Measurements from ENCODE around the gene SCARB1.

Gene SCARB1

DNA sequence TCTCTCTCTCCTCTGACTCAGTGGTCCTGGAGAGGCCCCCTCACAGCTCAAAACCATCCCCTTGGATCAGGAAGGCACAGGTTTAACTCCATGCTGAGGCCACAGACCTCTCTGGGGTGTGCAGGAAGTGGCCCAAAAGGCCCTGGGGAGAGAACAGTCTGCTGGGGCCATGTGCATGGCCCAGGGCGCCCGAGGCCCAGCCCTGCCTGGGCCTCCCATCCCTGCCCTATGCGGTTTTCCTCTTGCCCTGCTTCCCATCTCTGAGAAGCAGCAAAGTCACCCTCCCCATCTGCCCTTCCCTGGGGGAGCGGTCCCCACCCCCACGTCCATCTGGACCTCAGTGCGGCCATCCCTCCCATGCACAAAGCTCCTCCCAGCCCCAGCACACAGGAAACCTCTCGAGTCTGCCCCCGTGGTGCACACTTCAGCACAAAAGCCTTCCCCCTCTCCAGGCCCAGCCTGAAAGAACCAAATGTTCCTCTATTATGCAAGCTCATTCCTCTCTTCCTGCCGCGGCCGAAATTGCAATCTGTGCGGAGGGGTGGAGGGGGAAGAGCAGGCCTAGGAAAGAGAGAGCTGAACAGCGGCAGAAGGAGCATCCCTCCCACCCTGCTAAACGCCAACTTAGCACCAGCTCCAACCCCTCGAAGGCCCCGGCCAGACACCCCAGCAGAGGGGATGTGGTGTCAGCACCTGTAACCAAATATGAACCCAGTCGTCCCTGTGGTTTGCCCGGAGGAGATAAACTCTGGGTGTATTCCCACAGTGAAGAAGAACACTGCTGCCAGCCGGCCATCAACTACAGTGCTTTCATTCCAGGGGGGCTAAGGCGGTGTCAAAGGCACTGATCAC lies 108.5 kb downstream of the SCARB1 start:
- no peak for DNase-seq

DNA sequence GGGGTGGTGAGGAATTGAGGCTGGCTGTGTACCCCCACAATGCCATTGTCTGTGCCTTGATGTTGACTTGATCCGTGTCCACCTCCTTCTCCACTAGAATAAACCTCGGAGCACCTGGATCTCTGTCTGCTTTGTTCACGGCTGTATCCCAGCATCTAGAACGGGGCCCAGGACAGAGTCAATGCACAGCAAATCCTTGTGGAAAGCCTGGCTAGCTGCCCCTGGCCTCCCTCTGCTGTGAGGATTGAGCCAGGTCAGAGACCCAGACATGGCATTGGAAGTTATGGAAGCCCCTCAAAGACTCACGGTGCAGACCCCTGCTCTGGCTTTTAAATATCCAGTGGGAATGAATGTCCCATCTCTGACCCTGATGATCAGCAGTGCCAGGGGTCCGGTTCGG lies 109.2 kb downstream of the SCARB1 start:
- no peak for DNase-seq

DNA sequence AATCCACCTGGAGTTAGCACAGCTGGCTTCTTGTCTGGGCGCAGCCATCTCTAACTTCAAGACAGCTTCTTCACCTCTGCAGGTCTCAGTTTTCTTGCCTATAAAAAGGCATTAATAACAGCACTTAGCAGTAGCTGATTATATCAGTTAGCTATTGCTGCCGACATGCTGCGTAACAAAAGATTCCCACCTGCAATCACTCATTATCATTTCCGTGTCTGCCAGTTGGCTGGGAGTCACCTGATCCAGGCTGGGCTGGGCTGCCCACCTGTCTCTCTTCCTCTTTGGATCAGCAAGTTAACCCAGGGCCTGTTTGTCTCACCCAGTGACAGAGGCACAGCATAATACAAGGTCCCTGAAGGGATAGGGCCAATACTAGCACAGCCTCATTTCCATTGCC lies 109.7 kb downstream of the SCARB1 start:
- no peak for DNase-seq

DNA sequence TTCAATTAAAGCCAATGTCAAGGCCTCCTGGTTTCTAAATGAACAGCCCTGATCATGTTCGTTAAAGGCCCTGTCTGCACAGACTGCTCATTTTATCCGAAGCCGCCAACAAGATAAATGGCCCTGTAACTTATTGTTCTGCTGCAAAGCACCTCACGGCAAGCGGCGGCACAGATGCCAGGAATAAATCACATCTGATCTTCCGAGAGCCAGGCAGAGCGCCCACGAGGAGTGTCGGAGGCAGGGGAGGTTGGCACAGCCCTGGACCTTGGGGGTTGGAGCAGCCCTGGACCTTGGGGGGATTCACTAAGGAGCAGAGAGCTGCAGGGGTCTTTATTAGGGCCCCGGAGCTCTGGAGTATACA lies 110.5 kb downstream of the SCARB1 start:
- no peak for DNase-seq

DNA sequence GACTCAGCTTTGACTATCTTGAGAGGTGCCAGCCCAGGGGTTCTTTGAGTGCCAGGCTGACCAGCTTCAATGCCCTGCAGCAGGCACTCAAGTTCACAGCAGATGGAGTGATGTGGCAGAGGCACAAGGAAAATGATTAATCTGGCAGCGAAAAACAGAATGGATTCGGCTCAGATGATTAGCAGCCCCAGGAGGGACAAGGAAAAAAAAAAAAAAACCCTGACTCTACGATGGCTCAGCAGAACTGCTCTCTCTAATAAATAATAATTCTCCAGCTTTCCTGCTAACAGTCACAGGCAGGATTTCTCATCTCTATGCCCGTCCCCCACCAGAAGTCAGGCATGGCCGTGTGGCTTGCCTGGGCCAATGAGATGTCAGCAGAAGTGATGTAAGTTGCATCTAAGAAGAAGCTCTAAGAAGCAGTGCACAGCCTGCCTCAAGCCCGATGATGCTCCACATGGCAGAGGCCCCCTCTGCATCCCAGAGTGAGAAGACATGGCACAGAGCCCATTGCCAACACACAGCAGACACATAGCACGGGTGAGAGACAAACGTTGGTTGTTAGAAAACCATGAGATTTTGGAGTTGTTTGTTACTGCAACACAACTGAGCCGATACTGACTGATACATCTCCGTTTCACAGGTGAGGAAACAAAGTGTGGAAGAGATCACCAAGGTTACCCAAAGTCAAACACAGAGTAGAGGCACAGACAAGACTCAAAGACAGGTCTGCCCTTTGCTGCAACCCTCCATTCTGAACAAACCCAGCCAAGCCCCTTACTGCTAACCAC lies 111.0 kb downstream of the SCARB1 start:
- DNase-seq, result no peak

DNA sequence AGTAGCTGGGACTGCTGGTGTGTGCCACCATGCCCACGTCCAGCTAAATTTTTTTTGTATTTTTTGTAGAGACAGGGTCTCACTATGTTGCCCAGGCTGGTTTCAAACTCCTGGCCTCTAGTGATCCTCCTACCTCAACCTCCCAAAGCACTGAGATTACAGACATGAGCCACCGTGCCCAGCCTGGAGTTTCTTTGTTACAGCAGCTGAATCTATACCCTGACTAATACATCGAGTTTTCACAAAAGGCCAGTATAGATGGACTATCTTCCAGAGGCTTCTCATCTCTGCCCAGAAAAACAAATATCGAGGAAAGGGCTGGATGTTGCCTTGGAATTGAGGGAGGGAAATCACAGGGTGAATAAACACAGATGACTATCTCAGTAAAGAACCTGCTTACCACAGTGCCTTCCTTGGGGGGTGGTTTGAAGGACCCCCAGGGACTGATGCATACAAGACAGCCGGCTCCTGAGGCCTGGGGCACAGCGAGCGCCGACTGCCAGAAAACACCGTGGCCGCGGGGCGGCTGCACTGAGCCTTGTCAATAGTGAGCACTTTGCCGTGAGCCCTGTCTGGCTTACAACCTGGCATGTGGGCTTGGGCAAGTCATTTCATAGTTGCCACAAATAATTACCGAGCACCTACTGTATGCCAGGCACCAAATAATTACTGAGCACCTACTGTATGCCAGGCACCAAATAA lies 111.9 kb downstream of the SCARB1 start:
- DNase-seq, result no peak

DNA sequence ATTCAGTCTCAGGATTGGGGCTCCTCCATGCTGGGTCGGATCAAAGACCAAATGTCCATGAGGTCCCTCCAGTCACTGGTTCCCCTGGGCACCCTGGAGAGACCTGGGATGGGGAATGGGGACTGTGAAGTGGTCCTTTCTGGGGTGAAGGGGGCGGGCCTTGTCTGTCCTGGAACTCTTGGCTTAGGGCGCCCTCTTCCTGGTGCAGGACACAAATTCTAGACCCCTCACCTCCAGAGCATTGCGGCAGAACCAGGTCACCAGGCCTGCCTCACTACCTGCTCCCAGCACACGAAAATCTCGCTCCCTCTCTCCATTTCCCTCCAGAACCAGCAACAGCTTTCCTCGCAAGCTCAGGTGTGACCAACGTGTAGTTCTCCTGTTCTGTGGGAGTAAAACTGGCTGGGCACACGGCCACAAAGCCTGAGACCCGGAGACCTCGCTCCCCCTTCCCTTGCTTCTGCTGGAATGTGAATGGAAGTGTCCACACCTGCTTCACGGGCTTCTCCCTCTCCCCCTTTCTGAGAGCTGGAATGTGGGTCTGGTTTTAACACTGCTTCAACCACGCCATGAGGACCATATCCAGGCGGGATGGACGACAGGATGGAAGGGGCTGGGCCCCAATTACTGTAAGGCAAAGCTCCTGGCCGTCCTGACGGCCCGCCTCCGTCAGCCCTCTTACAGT lies 112.7 kb downstream of the SCARB1 start:
- DNase-seq, result no peak

DNA sequence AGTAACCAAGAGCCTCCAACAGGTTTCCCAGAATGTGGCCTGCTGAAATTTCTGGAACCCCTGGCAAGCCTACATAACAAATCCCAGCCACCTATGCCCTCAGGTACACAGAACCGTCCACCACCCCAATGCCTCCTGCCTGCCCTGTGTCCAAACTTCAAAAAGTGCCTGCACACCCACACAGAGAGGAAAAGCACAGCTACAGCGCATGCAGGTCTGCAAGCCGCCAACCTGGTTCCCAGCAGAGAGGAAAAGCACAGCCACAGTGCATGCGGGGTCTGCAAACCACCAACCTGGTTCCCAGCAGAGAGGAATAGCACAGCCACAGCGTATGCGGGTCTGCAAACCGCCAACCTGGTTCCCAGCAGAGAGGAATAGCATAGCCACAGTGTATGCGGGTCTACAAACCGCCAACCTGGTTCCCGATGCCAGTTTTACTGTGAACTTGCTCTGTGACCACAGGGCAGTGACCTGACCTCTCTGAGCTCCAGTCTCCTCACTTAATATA lies 113.5 kb downstream of the SCARB1 start:
- DNase-seq, result no peak

DNA sequence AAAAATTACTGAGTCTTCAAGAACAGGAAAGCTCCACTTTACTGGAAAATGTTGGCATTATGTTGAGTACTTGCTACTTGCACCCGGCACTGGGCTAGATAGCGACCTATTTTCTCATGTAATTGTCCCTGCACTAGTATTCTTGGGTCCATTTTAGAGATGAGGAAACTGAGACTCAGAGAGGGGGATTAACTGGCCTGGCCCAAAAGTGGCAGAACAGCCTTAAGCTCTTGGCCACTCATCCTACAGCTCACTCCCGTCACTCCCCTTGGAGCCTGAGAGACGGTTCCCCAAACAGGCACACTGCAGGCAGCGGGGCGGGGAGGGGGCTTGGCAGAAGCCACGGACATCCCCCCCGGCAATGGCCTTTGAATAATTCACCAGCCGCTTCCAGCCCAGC lies 113.9 kb downstream of the SCARB1 start:
- DNase-seq, result no peak

DNA sequence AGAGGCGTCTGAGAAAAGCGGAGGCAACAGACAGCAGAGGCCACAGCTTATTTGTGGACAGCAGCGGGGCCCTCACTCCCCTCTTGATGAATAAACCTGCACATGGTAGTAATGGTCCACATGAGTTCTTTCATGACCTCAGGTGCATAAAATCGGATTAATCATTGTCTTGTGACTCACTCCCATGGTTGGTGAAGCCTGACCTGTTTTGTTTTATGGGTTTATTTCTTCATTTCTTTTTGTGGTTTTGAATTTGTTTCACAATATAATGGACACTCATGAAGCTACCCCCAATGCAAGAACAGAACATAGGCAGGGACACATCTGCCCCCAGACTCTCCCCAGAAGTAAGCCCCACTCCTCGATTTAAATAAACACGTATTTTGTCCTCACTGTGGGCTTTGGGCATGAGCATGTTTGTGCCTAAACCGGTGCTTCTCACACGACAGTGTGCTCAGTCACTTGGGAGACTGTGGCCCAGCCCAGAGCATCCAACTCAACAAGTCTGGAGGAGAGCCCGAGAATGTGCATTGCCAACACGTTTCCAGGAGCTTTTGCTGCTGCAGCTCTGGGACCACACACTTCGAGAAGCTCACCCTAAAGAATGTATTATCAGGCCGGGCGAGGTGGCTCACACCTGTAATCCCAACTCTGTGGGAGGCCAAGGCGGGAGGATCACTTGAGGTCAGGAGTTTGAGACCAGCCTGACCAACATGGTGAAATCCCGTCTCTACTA lies 116.1 kb downstream of the SCARB1 start:
- no peak for DNase-seq

DNA sequence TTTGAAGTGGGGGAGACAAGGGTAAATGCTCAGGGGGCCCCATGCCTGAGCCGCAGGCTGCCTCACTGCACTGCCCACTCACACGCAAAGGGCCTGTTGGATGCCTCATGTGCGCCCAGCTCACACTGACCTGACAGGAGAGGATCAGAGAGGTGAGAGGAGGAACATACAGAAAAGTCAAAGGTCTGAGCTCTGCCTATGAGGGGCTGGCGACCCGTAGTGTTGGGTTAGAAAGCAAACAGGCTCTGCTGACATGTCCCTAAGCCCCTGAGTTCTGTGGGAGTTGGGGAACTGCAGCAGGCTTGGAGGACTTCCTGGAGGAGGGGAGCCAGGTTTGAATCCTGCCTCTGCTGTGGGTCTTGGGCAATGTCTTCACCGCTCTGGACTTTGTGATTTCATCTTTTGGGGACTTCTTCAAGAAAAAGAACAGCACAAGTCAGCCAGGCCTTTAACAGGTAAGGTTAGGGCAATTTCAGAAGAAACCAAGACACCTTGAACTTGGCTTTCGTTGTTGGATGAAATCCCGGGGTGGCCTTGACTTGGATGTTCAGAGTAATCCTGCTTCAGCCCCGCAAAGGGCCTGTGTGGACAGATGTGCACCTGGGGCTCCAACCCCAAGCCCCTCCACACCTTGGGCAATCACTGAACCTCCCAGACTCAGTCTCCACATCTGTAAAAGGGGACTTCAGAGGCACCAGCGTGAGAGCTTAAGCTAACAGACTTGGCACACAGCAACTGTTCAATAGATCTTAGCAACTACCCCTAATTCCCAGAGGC lies 116.8 kb downstream of the SCARB1 start:
- no peak for DNase-seq

DNA sequence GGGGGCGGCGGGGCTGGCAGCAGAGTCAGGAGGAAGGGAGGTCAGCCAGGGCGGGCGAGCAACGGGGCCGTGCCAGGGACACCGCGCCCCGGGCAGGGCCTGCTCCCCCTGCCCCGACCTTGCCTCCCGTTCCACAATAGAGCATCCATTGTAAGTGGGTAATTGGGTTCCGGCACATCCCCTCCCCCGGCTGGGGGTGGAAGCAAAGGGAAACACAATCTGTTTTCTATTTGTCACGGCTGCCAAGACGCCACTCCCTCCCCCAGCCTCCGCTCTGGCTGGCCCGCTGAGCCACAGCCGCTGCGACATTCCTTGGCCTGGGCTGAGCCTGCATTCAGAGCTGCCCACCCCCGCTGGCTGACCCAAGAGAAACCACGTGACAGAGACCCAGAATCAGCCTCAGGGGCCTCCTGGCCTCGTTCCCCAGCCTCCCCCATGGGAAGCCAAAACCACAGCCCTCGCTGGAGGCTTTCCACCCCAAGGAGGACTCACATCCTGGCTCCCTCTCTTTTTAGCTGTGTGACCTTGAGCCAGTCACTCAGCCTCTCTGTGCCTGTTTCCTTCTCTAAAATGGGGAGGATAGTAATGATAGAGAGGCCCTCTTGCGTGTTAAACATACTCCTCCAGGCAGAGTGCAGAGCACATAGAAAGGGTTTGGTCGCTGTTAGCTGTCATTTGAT lies 117.6 kb downstream of the SCARB1 start:
- DNase-seq, result no peak

DNA sequence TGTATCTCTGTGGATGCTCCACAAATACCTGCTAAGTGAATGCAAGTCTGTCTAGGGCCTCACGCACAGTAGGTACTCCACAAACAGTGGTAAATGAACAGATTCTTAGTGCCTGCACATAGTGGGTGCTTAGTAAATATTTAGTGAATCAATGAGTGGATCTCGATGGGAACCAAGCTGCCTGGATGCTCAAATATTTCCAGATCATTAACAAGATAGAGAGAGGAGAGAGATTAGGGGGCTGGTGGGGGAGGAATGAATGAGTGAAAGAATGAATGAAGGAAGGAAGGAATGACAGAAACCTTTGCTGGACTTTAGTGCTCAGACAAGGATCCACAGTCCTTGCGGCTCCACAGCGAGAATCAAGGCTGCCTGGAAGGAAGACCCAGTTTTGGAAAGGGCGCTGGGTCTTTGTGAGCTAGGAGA lies 118.2 kb downstream of the SCARB1 start:
- no peak for DNase-seq

DNA sequence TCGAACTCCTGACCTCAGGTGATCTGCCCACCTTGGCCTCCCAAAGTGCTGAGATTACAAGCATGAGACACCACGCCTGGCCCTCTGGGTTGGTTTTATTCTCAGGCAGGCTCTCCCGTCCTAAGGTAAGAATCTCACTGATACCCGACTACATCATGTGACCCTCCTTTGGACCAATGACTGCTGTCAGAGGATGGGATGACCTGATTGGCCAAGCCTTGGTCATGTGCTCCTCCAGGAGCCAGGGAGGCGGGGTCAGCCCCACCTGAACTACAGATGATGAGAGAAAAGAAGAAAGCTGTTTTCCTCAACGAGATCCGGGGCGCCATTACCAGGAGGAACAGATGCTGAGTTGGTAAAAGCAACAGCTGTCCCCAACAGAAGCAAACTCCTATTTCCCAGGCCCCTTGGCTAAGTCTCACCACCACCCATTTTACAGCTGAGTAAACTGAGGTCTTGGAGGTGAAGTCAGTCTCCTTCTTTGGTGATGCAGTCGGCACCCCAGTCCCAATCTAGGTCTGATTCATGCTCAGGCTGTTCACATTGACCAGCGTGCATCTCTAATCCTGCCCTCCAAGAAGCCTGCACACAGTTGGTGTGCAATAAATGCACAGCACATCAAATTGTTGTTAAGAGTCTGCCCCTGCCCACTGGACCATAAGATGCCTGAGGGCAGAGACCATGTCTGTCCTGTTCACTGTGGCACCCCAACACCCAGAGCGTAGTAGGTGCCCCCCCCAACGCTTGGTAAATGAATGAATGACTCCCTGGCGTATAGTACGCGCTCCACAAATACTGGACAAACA lies 118.8 kb downstream of the SCARB1 start:
- DNase-seq, result no peak

DNA sequence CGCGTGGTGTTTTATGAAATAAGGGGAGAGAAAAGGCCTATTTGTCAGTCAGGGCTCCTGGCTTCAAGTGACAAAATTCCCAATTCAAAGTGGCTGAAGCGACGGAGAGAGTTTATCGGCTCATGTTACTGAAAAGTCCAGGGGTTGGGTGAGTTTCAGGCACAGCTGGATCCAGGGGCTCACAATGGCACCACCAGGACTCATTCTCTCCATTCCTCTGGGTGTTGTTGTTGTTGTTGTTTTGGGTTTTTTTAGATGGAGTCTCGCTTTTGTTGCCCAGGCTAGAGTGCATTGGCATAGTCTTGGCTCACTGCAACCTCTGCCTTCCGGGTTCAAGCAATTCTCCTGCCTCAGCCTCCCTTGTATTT lies 119.4 kb downstream of the SCARB1 start:
- DNase-seq, result no peak

DNA sequence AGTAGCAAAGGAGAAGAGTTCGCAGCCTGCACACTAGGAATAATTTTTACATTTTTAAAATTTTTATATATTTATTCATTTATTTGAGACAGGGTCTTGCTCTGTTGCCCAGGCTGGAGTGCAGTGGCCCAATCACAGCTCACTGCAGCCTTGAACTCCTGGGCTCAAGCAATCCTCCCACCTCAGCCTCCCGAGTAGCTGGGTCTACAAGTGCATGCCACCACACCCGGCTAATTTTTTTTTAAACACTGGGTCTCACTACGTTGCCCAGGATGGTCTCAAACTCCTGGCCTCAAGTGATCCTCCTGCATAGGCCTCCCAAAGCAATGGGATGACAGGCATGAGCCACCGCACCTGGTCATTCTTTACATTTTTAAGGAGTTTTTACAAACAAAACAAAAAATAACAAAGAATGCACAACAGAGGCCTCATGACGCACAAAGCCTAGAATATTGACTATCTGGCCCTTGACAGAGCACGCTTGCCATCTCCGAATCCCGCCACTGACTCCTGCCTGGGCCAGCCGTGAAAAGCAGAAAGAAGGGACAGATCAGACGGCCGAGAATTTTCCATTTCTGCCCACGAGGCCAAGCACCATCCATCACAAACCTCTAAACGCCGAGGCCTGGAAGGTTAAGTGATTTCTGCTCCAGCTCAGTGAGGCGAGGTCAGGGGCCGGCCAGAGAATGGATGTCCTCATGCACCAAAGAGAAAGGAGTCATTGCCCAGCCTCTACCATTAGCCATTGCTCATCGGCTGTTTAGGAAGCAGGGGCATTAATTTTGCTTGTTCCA lies 120.0 kb downstream of the SCARB1 start:
- no peak for DNase-seq

DNA sequence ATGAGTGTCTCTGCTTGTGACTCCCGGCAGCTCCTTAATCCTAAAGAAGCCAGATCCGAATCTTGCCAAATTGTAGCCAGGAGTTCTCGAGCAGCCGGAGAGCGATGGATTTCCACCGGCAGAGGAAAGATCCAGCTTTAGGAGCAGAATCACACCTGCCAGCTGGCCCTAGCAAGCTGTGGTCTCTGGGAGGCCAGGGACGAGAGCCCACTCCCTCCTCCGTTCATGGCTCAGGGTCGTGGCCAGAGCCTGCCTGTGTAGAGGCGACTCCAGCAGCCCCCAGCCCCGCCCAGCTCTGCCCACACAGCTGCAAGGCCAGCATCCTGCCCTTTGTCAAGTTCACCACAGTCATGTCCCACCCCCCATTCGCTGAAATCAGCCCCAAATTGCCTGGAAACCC lies 121.0 kb downstream of the SCARB1 start:
- no peak for DNase-seq

DNA sequence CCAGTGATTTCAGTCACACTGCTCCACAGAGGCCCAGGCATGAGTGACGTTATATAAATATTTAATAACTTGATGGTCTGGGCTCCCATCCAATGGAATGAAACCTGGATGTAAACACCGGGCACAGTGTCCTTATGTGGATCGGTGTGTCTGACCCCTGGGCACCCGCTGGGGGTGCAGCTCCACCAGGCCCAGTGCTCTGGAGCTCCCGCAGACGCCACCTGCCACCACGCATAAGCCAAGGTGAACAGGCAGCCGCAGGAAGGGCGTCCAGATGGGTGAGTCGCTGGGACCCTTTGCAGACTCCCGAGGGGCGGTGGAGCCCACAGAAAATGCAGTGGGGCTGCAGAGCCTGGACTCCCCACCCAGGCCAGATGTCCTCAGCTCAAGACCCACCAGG lies 121.6 kb downstream of the SCARB1 start:
- DNase-seq, result no peak

DNA sequence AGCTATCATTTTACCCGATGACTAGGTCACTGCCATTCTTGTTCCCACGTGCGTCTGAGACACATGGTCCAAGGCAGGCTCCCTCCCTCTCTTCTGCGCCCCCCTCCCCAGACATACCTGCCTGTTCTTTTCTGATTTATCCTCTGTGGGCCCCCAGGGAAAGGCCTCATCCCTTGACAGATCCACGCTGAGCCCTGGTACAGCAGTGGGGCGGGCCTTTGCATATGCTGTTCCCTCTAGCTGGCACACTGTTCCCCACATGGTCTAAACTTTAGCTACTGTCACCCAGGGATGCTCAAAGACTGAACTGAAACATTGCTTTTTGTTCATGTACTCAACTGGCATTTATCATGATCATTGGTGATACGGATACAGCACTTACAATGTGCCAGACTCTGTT lies 122.5 kb downstream of the SCARB1 start:
- DNase-seq, result no peak

All from activated CD8-positive, alpha-beta memory T cell treated with anti-CD3 and anti-CD28 coated beads, Interleukin-2, amount 50 U/mL, for 4 hours (primary cell).